RKO (cell line): ENCODE measurements around the gene PPM1N.
A peak's percentile ranks its signal among the peaks of the same experiment; 100 is the strongest.
"Not testable (repeated sequence)": the region's sequence is repeated elsewhere in the genome, so short reads cannot be mapped to it uniquely, and the experiment has no call there.

ENCODE experiments used
- DNase-seq: peaks from one replicate; pipeline ENCODE4 v3.0.0-alpha.2; 2016; ENCODE audit warnings: low spot score

Gene PPM1N

DNA sequence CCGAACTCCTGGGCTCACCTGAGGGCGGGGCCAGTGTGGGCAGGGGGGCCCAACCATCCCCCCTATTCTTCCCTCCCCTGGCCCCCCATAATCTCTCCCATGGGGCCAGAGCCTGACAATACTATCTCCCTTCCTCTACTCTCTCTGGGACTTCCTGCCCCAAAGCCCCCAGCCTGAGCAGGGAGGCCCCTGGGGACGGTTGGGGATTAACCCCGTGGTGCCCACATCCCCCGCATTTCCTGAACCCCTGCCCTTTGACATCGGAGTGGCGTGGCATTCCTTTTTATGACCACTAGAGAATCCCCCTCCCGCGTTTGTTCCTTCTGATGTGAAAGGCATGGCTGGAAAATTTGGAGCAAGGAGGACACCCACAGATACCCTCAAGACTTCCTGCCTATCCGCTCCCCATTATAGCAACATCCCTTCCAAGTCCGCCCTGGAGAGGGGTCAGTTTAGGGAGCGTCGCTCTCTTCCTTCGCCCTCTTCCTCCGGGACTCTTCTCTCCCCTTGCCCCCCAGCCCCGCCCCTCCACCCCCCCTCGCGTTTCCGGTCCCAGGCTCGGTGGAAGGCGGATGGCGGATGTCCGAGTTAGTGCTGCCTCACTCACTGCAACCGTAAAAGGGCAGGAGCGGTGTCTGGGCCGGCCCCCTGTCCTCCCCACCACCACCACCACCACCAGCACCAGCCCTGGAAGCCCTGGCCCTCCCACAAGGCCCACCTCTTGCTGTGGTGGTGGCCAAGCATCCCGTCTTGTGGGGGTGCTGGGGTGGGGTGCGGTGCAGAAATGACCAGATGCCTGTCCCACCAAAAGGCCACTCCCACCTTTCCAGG is 10.8 kb downstream of the PPM1N start:
- DNase-seq = peak; percentile 83

DNA sequence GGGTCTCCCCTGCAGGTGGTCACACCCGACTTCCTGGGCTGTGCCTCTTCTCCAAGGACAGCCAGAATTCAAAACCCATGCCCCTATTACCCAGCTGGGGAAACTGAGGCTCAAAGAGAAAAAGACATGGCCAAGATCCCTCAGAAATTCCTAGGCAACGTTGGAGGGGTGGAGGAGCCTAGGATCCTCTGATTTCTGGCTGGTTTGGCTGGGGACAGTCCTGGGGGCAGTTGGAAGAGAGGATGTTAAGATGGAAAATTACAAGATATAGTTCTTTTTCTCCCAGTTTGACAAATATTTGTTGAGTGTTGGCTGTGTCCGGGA is 11.4 kb downstream of the PPM1N start:
- DNase-seq = no peak

DNA sequence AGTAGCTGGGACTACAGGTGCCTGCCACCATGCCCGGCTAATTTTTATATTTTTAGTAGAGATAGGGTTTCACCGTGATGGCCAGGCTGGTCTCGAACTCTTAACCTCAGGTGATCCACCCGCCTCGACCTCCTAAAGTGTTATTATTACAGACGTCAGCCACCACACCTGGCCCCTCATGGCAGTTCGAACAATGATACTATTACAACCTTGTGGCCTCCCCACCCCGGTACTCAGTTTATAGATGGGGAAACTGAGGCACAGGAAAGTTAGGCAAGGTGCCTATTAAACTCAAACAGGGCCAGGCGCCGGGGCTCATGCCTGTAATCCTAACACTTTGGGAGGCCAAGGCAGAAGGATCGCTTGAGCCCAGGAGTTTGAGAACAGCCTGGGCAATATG is 12.1 kb downstream of the PPM1N start:
- not testable (repeated sequence) for DNase-seq

DNA sequence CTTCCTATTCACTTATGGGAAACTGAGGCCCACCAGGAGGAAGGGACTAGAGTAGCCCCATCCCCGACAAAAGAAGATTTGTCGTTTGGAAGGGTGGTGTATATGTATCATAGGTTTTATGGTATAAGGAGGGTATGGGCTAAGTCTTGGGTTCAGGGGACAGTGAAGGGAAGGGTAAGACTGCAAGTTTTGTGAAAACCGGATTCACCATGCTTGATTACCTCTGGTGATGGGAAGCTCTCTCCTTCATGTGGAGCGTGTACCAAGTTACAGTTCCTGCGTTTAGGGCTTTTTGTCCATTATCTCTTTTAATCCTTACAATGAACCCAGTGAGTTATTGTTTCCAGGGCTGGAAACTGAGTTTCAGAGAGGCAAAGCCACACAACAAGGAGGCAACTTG is 12.8 kb downstream of the PPM1N start:
- DNase-seq = no peak

DNA sequence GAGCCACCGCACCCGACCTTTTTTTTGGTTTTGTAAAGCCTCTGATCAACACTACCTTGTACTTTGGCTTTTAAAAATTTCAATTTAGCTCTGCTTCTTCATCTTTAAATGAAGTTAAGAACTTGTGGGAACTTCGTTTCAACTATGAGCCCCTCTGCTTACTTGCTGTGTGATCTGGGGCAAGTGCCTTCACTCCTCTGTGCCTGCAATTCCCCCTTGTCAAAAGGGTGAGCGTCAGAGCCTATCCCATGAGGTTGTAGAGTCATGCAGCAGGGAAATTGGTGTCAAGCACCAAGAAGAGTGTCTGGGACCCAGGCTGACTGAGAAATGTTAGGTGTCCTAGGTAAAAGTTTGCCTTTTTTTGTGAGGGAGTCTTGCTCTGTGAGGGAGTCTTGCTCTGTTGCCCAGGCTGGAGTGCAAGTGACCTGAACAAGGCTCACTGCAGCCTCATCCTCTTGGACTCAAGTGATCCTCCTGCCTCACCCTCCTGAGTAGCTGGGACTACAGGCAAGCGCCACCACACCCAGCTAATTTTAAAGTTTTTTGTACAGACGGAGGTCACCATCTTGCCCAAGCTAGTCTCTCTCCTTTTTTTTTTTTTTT is 14.7 kb downstream of the PPM1N start:
- no peak for DNase-seq

DNA sequence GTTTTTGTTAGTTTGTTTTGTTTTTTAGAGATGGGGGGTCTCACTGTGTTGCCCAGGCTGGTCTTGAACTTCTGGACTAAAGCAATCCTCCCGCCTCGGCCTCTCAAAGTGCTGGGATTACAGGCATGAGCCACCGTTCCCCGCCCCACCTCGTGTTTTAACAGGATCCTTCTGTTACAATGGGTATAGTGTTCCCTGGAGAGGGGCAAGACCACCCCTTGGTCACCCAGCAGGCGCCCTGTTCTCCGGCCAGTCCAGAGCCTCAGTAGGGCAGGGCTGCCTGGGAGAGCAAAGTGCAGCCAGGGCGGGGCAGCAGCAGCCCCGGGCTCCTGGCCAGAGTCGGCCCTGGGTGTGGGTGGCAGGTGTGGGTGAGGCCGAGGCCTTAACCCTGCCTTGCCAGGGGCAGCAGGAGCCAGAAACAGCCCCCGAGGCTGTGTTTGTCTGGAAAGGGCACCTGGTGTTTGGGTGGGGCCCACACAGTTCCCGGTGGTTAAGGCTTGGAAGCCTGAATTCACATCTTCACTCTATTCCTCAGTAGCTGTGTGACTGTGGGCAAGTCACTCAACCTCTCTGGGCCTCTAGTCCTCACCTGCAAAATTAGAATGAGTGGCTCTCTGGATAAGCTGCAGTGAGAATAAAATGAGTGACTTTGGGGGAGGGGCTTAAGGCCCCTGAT is 16.3 kb downstream of the PPM1N start:
- DNase-seq = no peak

DNA sequence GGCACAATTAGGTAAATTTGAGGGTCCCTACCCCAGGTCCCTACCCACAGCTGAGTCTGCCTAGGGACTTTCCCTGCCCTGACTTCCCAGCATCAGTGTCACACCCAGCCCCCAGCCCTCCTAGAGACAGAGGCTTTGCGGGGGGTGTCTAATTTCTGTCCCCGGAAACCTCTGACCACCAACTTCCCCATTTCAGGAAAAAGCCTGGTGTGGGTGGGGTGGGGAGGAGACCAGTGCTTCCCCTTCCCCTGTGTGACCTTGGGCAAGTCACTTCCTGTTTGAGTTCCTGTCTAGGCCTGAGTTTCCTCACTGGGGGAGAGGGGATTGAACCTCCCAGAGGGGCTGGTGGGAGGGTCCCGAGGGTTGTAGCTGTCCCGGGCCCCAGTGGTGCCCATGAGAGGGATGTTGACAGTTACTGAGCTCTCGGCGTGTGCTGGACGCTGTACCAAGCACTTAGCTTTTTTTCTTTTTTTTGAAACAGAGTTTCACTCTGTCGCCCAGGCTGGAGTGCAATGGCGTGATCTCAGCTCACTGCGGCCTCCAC is 16.9 kb downstream of the PPM1N start:
- no peak for DNase-seq

DNA sequence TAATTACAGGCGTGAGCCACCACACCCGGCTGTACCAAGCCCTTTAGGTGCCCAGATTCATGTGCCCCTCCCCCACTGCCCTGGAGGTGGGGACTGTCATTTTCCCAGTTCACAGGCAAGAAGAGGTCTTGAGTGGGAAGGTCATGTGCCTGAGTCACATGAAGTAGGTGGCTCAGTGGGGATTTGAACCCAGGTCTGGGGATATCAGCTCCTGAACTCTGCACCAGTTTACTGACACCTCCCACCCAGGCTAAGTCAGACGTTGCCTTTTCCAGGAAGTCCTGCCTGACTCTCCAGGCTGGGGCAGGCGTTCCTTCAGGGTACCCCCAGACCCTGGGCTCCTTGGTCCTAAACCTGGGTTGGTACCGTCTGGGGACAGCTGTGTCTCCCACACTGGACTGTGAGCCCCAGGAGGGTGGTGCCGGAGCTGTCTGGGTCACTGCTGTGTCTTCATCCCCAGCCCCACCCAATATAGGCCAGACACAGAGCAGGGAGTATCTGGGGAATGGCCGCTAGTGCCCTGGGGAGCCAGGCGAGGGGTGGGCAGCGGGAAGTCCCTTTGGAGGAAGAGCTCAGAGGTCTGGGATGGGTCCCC is 17.7 kb downstream of the PPM1N start:
- no peak for DNase-seq

DNA sequence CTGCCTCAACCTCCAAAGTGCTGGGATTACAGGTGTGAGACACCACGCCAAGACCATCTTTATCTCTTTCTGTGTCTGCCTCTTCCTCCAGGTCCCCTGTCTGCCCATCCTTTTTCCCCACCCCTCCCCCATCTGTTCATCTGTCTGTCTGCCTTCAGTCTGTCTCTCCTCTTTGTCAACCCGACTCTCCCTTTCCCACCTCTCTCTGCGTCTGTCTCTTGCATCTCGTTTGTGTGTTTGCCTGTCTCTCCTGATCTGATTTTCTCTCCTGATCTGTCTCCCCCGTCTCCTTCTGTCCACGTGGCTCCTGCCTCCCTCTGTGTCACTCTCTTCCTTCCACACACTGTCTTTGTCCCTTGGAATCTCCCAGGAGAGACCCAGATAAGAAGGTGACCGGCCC is 19.0 kb downstream of the PPM1N start:
- no peak for DNase-seq

DNA sequence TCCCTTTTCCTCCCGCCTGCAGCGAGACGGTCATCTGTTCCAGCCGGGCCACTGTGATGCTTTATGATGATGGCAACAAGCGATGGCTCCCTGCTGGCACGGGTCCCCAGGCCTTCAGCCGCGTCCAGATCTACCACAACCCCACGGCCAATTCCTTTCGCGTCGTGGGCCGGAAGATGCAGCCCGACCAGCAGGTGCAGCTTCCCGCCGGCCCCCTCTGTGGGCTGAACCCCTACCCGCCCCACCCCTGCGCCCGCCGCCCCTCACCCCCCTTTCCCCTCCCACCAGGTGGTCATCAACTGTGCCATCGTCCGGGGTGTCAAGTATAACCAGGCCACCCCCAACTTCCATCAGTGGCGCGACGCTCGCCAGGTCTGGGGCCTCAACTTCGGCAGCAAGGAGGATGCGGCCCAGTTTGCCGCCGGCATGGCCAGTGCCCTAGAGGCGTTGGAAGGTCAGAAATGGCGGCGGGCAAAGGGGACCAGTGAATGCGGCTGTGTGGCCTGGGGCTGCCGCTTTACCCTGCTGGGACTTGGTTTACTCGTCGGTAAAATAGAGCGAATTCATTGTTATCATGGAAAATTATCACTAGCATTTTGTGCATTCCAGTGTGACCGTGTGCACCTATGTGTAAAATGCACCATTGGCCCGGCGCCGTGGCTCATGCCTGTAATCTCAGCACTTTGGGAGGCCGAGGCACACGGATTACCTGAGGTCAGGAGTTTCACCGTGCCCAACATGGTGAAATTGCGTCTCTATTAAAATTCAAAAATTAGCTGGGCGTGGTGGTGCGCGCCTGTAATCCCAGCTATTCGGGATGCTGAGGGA is 19.6 kb downstream of the PPM1N start:
- DNase-seq = no peak

DNA sequence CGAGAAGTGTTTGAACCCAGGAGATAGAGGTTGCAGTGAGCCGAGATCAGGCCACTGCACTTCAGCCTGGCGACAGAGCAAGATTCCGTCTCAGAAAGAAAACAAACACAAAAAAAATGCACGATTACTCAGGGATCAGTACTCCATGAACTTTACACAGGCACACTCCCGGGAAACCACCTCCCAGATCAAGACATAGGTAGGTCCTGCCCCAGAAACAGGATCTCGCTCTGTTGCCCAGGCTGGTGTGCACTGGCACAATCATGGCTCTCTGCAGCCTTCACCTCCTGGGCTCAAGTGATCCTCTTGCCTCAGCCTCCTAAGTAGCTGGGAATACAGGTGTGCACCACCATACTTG is 20.2 kb downstream of the PPM1N start:
- DNase-seq = no peak

DNA sequence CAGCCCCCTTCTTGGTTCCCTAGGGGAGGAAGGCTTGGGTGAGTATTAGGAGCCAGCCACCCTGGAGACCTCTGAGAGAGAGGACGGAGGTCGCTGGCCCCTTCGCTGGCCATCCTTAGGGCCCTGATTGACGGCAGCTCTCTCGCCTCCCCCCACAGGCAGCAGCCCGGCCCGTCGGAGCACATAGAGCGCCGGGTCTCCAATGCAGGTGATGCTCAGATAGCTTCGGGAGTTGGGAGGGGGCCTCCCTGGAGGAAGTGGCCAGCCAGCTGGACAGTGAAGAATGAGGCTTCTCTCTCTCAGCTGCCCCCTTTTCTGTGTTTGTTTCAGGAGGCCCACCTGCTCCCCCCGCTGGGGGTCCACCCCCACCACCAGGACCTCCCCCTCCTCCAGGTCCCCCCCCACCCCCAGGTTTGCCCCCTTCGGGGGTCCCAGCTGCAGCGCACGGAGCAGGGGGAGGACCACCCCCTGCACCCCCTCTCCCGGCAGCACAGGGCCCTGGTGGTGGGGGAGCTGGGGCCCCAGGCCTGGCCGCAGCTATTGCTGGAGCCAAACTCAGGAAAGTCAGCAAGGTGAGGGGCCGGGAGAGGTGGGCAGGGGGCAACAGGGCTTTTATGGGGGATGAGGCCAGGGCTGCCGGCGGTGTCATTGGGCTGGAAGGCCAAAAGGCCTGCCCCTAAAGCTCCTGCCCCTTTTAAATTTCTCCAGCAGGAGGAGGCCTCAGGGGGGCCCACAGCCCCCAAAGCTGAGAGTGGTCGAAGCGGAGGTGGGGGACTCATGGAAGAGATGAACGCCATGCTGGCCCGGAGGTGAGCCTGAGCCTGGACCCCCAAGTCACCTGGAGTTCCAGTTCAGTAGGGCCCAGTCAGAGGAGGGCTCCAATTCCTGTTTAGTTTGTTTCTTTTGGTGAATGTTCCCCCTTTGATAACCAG is 24.0 kb downstream of the PPM1N start:
- DNase-seq = no peak

DNA sequence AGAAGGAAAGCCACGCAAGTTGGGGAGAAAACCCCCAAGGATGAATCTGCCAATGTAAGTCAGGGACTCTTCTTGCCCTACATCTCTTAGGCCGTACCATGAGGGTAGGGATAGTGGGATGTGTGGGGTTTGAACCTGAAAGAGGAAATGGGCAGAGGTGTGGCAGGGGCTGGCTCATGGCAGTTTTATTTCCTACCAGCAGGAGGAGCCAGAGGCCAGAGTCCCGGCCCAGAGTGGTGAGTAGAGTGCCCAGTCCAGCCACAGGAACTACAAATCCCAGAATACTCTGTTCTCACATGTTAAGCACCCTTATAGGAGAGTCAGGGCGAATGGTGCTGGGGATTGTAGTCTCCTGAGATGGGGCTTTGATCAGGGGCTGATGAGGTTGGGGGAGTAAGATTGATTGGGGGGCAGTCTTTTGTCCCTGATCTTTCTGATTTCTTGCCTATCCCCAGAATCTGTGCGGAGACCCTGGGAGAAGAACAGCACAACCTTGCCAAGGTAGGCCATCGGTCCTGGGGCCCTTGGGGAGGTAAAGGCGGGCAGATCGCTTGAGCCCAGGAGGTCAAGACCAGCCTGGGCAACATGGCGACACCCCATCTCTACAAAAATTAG is 25.5 kb downstream of the PPM1N start:
- peak; percentile 88 for DNase-seq

DNA sequence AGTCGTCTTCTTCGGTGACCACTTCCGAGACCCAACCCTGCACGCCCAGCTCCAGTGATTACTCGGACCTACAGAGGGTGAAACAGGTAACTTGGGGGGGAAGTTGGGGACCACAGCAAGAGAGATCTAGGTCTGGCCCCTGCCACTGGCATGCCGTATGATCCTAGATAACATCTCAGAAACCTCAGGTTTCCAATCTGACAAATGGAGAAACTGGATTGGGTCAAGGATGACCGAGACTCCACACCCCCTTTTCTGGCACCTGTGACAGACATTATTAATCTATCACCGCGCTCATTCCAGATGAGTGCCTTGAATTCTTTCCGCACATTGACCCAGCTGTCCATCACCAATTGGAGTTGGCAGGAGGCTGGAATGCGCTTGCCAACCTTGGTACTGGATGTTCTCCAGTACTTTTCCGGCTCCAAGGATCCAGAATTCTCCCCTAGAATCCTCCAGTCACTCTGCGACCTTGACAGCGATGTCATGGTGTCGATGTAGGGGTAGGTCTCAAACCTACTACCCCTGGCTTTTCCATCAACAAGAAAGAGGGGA is 26.4 kb downstream of the PPM1N start:
- DNase-seq = no peak

DNA sequence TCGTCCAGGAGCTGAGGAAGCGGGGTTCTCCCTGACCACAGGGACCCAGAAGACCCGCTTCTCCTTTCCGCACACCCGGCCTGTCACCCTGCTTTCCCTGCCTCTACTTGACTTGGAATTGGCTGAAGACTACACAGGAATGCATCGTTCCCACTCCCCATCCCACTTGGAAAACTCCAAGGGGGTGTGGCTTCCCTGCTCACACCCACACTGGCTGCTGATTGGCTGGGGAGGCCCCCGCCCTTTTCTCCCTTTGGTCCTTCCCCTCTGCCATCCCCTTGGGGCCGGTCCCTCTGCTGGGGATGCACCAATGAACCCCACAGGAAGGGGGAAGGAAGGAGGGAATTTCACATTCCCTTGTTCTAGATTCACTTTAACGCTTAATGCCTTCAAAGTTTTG is 27.9 kb downstream of the PPM1N start:
- peak; percentile 83 for DNase-seq

DNA sequence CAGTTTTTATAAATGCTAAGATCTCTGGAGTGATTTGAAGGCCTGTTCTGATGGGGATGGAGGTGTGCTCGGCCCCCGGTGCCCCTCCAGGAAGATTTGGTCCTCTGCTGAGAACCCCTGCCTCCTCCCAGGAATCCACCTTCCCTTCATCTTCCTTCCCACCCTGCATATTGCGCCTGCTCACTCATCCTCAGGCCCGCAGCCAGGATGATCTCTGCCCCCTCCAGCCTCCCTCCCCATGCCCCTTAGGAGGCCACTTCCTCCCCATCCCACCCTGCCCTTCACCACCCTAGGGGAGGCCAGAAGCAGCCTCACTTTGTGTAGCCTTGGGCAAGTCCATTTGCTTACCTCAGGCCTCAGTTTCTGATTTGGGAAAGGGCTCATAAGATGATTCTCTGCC is 28.7 kb downstream of the PPM1N start:
- DNase-seq = no peak

DNA sequence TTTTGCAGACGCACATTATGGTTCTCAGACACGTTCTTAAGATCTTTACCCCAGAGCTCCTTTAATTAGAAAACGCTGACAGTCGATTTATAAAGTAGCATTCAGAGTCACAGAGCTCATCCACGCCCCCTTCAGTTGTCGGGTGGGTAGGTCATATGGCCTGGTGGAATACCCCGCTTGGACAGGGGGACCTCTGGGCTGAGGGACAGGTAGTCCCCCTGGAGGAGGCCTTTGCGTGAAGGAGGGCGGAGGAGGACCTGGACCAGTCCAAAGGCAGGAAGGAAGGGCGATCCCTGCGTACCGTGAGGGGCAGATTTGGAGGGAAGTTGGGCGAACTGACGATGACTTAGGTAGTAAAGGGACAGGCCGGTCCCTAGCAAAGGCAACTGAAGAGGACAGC is 29.5 kb downstream of the PPM1N start:
- no peak for DNase-seq

DNA sequence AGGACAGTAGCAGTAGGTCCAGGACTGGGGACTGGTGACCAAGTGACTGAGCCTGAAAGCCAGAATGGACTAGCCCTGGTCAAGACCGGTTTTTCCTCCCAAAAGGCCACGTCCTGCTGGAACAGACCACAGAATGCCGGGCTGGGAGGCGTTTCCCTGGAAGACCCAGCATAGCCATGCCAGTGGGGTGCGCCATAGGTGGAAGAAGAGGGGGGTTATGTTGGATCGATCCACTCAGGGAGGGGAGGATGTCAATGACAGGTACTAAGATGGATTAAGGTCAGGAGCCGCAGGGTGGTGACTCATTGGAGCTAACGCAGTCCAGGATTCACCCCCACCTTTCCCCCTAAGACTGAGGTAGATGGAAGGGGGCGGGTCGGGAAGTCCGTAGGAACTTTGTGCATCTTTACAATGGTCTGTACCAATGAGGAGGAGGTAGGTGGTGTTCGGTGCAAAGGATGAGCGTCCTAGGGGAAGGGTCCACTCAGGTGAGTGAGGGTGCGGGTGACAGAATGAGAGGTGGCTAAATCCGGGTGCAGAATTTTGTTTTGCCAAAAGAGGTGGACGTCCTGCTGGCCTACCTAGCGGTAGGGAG is 30.0 kb downstream of the PPM1N start:
- DNase-seq = peak; percentile 61

DNA sequence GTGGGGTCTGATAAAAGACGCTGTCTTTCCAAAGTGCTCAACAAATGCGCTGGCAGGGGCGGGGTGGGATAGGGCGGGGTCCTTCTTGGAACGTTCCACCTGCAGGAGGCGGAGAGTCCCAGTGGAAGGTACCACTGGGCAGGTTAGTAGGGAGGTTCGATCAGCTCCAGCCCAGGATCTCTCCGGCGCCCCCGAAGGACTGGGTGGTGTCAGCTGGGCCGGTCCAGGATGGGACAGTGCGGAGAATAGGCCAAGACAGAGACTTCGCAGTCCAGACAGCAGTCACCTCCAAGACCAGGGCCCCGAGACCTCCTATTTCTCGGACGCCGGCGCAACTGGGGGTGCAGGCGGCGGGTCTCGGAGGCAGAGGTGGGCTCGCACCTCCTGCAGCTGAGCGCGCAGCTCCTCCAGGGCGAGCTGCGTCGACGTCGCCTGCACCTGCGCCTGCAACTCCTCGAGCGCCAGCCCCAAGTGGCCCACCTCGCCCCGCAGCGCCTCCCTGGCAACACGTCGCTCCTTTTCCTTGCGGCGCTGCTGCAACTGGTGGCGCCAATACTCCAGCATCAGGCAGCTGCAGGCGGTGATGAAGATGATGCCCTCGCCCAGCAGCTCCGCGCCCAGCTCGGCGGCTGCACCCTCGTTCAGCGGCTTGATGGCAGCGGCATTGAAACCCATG is 30.6 kb downstream of the PPM1N start:
- no peak for DNase-seq
